H1 (cell line): ENCODE data around the gene CLINT1. TPM values are rescaled to one million over a fixed set of nuclear protein-coding genes. Genes with fewer than 3 reads are reported as not detected.

Experiments used
- CHD7 ChIP-seq: fragments of 300-600 bp; sonication (generic); IDR thresholded peaks from 2 replicates; pipeline ENCODE4 v1.7.1; 2012; ENCODE audit warnings: low read length, moderate library complexity, mild to moderate bottlenecking, inconsistent platforms; ENCODE audit not compliant: insufficient replicate concordance
- EZH2 ChIP-seq: fragments of 200-600 bp; sonication (generic); IDR thresholded peaks from 2 replicates; pipeline ENCODE4 v1.7.1; 2012; ENCODE audit warnings: low read depth, mild to moderate bottlenecking, moderate library complexity, low read length, inconsistent platforms; ENCODE audit not compliant: severe bottlenecking
- JUND ChIP-seq: IDR thresholded peaks from 2 replicates; pipeline ENCODE4 v1.6.1; 2011; ENCODE audit warnings: mild to moderate bottlenecking, improper control_type of control experiment, low read length
- MAFK ChIP-seq: IDR thresholded peaks from 2 replicates; pipeline ENCODE4 v1.6.1; 2012; ENCODE audit warnings: low read depth, mild to moderate bottlenecking, improper control_type of control experiment, low read length
- MAX ChIP-seq: IDR thresholded peaks from 2 replicates; pipeline ENCODE4 v1.6.1; 2012; ENCODE audit warnings: inconsistent platforms
- POLR2A ChIP-seq, 2 experiments: IDR thresholded peaks; 1 replicate in 1 of 2; 2 replicates in 1 of 2; pipeline ENCODE4 v1.6.1; 2011; ENCODE audit warnings: low read depth in 2 of 2, low read length in 2 of 2, mild to moderate bottlenecking in 2 of 2; ENCODE audit errors: control extremely low read depth in 1 of 2
- POLR2AphosphoS5 ChIP-seq: IDR thresholded peaks from 2 replicates; pipeline ENCODE4 v1.6.1; 2011; ENCODE audit warnings: low read depth, low read length
- RNF2 ChIP-seq: fragments of 200-900, 300-1000 bp; sonication (generic); IDR thresholded peaks from 2 replicates; pipeline ENCODE4 v1.7.1; 2016; ENCODE audit warnings: borderline replicate concordance, low read depth, mild to moderate bottlenecking, antibody characterized with exemption, low read length; ENCODE audit not compliant: poor library complexity, severe bottlenecking; ENCODE audit errors: missing control alignments
- SUZ12 ChIP-seq: fragments of 200-600 bp; sonication (generic); IDR thresholded peaks from 2 replicates; pipeline ENCODE4 v1.6.1; 2012; ENCODE audit warnings: mild to moderate bottlenecking, inconsistent platforms, low read length, moderate library complexity, mixed read lengths
- polyA plus RNA-seq, 7 experiments: library from polyadenylated mRNA; depleted of rRNA in 3 of 7; stranded (reverse) in 5 of 7; unstranded in 2 of 7; fragments of >200 nt in 5 of 7; fragments of 200-250 nt in 2 of 7; gene quantifications; 1 replicate in 5 of 7; 2 replicates in 1 of 7; 4 replicates in 1 of 7; pipeline versions ENCODE4 v1.2.1 to v1.2.3, GENCODE V29; 2011 to 2013; ENCODE audit warnings: missing spikeins in 2 of 7, mixed read lengths in 2 of 7
- total RNA-seq: library from RNA; stranded (reverse); fragmentation: NEBNext Ultra II Directional; extraction: Animal tissue kit (Norgen Biotek cat#: 25700); gene quantifications from 2 replicates; pipeline ENCODE4 v1.2.1, GENCODE V29; 2021

CLINT1 gene
- total and polyA plus RNA-seq, 2 of the 8 experiments (the other 6 are each of a cell fraction or from before 2014, with no cell fraction given), result 85.9 to 140 TPM

DNA sequence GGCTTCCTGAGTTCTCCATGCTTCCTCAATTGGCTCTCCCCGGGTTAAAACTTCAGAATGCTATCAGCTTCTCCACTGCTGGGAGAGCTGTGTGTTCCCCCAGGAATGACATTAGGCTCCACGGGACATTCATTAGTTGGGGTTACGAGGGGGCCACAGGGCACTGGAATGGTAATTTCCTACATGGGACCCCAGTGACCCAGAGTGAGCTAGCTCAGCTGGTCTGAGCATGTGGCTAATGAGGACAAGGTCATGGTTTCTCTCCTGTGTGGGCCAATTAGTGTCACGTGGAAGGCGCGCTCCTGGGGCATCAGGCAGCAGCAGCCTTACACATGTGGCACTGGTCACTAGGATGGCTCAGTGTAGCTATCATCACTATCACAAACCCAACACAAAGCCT is 94.4 kb downstream of the CLINT1 start (continued):
- TF ChIP-seq CHD7 (no peak), POLR2AphosphoS5 (no peak), RNF2 (no peak), MAX (no peak), JUND (no peak), POLR2A (IDR thresholded peaks at IDR 0.05; ENCODE audit: control extremely low read depth in 1 of 2, low read depth in 2 of 2, low read length in 2 of 2) (no peak), SUZ12 (no peak), EZH2 (no peak), MAFK (no peak)
